G401 (cell line): ENCODE measurements around the gene UFC1. TPM values are rescaled to one million over a fixed set of nuclear protein-coding genes. Genes with fewer than 3 reads are reported as not detected.

Experiments used
- DNase-seq: peaks from one replicate; pipeline ENCODE4 v3.0.0-alpha.2; 2015; ENCODE audit warnings: low spot score
- in situ Hi-C: cut with HindIII; loops from 2 replicates; pipeline ENCODE4 v1.10.0; 2016; ENCODE audit warnings: low sequenced_read_pairs, mixed read lengths
- total RNA-seq: library from RNA; depleted of rRNA; stranded (reverse); fragments of >200 nt; shearing (Covaris generic); gene quantifications from 2 replicates; pipeline ENCODE4 v1.2.3, GENCODE V29; 2014

The UFC1 gene
- total RNA-seq, 1 experiment from 2014 or later = 70.8 TPM

GRCh38 chr1:161185732-161186311, 32.0 kb downstream of the UFC1 start:
- in situ Hi-C loops = no loop called here
- no peak for DNase-seq

- no peak for DNase-seq
- in situ Hi-C loops = no loop called here
Measured at GRCh38 chr1:161187311-161187710, 33.5 kb downstream of the UFC1 start.

- no peak for DNase-seq
- in situ Hi-C loops = no loop called here
Measured at GRCh38 chr1:161188381-161188780, 34.6 kb downstream of the UFC1 start.

GRCh38 chr1:161189036-161189435, 35.3 kb downstream of the UFC1 start:
- in situ Hi-C loops = no loop called here
- no peak for DNase-seq

- in situ Hi-C loops = no loop called here
Measured at GRCh38 chr1:161190962-161191521, 37.3 kb downstream of the UFC1 start.

GRCh38 chr1:161191971-161192370, 38.2 kb downstream of the UFC1 start:
- DNase-seq = no peak
- in situ Hi-C loops = no loop called here

More at GRCh38 chr1:161190962-161191521, 37.3 kb downstream of the UFC1 start:
- DNase-seq = no peak

- DNase-seq = peak; percentile 77
- in situ Hi-C loops = no loop called here
Measured at GRCh38 chr1:161192476-161193465, 39.0 kb downstream of the UFC1 start.

GRCh38 chr1:161193561-161194235, 39.9 kb downstream of the UFC1 start:
- in situ Hi-C loops = no loop called here
- no peak for DNase-seq

GRCh38 chr1:161195171-161195570, 41.4 kb downstream of the UFC1 start:
- no peak for DNase-seq
- in situ Hi-C loops = no loop called here

- DNase-seq = no peak
- in situ Hi-C loops = no loop called here
Measured at GRCh38 chr1:161196111-161196510, 42.3 kb downstream of the UFC1 start.

- no peak for DNase-seq
- in situ Hi-C loops = no loop called here
Measured at GRCh38 chr1:161196521-161197451, 43.0 kb downstream of the UFC1 start.

GRCh38 chr1:161197560-161198193, 43.9 kb downstream of the UFC1 start:
- in situ Hi-C loops = no loop called here
- DNase-seq = no peak

GRCh38 chr1:161198194-161198896, 44.6 kb downstream of the UFC1 start:
- DNase-seq = no peak
- in situ Hi-C loops = no loop called here

GRCh38 chr1:161198897-161199431, 45.2 kb downstream of the UFC1 start, which contains the start of gene ADAMTS4:
Gene ADAMTS4 (minus strand): TSS chr1:161199054. CDS start chr1:161198627, 427 bp downstream.
- in situ Hi-C loops = no loop called here
- no peak for DNase-seq

- in situ Hi-C loops = loop anchor here (25.0 kb wide), 1 partner anchor 188 kb away; no protein-coding TSS in a partner anchor
- DNase-seq = no peak
Measured at GRCh38 chr1:161199506-161200139, 45.8 kb downstream of the UFC1 start.

GRCh38 chr1:161200421-161200991, 46.7 kb downstream of the UFC1 start:
- DNase-seq = no peak
- in situ Hi-C loops = loop anchor here (25.0 kb wide), 1 partner anchor 187 kb away; no protein-coding TSS in a partner anchor
